Gastrocnemius medialis (tissue), 4 donors: ENCODE measurements around the gene SRSF9.

Source experiments
- CTCF ChIP-seq, 5 experiments: fragments of 450-650 bp in 3 of 5; fragments of 200-600 bp in 2 of 5; sonication (generic) in 2 of 5; IDR thresholded peaks in 4 of 5; conservative IDR thresholded peaks in 1 of 5; 1 replicate in 4 of 5; 2 replicates in 1 of 5; pipeline ENCODE4 v1.5.1; 2016 to 2019; ENCODE audit warnings: antibody characterized with exemption in 5 of 5, mild to moderate bottlenecking in 3 of 5, moderate library complexity in 3 of 5
- POLR2A ChIP-seq, 2 donors: fragments of 450-650 bp; IDR thresholded peaks; one replicate each; pipeline ENCODE4 v1.6.1; 2017; ENCODE audit warnings: antibody characterized with exemption in 2 of 2, mild to moderate bottlenecking in 2 of 2, moderate library complexity in 2 of 2

GRCh38 chr12:120483621-120484020 lies 14.1 kb upstream of the SRSF9 start:
- TF ChIP-seq CTCF (IDR thresholded peaks at IDR 0.05 in 4 of 5, conservative IDR thresholded peaks at IDR 0.05 in 1 of 5): no peak
- TF ChIP-seq POLR2A (IDR thresholded peaks at IDR 0.05): no peak
